ENCODE results near the gene SULT1A1. TPM values are rescaled to one million over a fixed set of nuclear protein-coding genes. Genes with fewer than 3 reads are reported as not detected.

Gene SULT1A1
- total and polyA plus RNA-seq, 2 of the 4 experiments (the other 2 are of a cell fraction), result 1.2 to 1.6 TPM

- no peak overlapping the region for H2AK9ac ChIP-seq (replicated peaks; ENCODE audit: low read depth, low read length, poor library complexity)
- H3K23ac ChIP-seq (ENCODE audit: low read depth, low read length), result no peak overlapping the region
- H3K4ac ChIP-seq (ENCODE audit: low read depth, low read length), result no peak overlapping the region
- dilution Hi-C loops (cut with HindIII; ENCODE audit: low sequenced_read_pairs, unreplicated experiment) (no loop called here), in situ Hi-C loops (cut with MboI; ENCODE audit: low sequenced_read_pairs) (loop anchor here (10.0 kb wide), 1 partner anchor 309 kb away; the partner anchor contains the start of gene SBK1), intact Hi-C loops (cut with micrococcal nuclease) (no loop called here)
- H3K14ac ChIP-seq (replicated peaks; ENCODE audit: low read depth, low read length), result no peak overlapping the region
- H2BK15ac ChIP-seq (ENCODE audit: low read depth, low read length), result no peak overlapping the region
- no peak overlapping the region for H3K27ac ChIP-seq (ENCODE audit: insufficient read depth, low read length)
- H2BK20ac ChIP-seq (ENCODE audit: low read depth, low read length), result no peak overlapping the region
- H3K4me1 ChIP-seq (ENCODE audit: control insufficient read depth, insufficient read depth, low read length), result no peaks in the 10 kb centered on the region
- H3K18ac ChIP-seq (ENCODE audit: low read depth, low read length), result no peak overlapping the region
- H3K9me3 ChIP-seq (ENCODE audit: control insufficient read depth, insufficient read depth, low read length), result no peaks in the 10 kb centered on the region
- H2AFZ ChIP-seq (replicated peaks; ENCODE audit: low read length, poor library complexity), result peak overlapping the region; percentile 10
- DNase-seq (no peak), ATAC-seq (ENCODE audit: low read depth) (no peak)
- H3K4me3 ChIP-seq (ENCODE audit: insufficient read depth, low read depth, low read length), result no peak overlapping the region
- no peaks in the 10 kb centered on the region for H3K36me3 ChIP-seq (ENCODE audit: control insufficient read depth, insufficient read depth, low read length)
- H2BK120ac ChIP-seq (ENCODE audit: low read depth, low read length), result no peak overlapping the region
- H3K79me1 ChIP-seq (ENCODE audit: low read depth in 1 of 2, low read length in 2 of 2), result no peaks in the 10 kb centered on the region
- H3K56ac ChIP-seq (ENCODE audit: extremely low read depth, insufficient read depth, low read length), result no peak overlapping the region
- ChIA-PET CTCF (no interaction called here), POLR2A (ENCODE audit: unreplicated experiment) (no interaction called here)
- TF ChIP-seq CHD1 (IDR thresholded peaks at IDR 0.05; ENCODE audit: low read depth, low read length), result no peak
- no peak for TF ChIP-seq MXI1 (IDR thresholded peaks at IDR 0.05; ENCODE audit: borderline replicate concordance, low read depth, low read length)
- TF ChIP-seq ELK1 (IDR thresholded peaks at IDR 0.05; ENCODE audit: borderline replicate concordance, low read depth, low read length), result no peak
- TF ChIP-seq RCOR1 (IDR thresholded peaks at IDR 0.05; ENCODE audit: insufficient replicate concordance, low read length), result no peak
- no peak for TF ChIP-seq MAZ (IDR thresholded peaks at IDR 0.05; ENCODE audit: borderline replicate concordance, low read depth, low read length)
- TF ChIP-seq, protein P1, sequence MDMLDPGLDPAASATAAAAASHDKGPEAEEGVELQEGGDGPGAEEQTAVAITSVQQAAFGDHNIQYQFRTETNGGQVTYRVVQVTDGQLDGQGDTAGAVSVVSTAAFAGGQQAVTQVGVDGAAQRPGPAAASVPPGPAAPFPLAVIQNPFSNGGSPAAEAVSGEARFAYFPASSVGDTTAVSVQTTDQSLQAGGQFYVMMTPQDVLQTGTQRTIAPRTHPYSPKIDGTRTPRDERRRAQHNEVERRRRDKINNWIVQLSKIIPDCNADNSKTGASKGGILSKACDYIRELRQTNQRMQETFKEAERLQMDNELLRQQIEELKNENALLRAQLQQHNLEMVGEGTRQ (IDR thresholded peaks at IDR 0.05; ENCODE audit: low read depth, low read length), result no peak
- no peak for TF ChIP-seq CEBPB (IDR thresholded peaks at IDR 0.05; ENCODE audit: low read depth, low read length)
- no peak overlapping the region for H2BK5ac ChIP-seq (ENCODE audit: low read depth, low read length, poor library complexity, severe bottlenecking)
- H2AK5ac ChIP-seq (ENCODE audit: low read depth, low read length), result no peak overlapping the region
- peaks cover 34% of the 10 kb centered on the region for H3K27me3 ChIP-seq (ENCODE audit: control insufficient read depth, insufficient read depth, low read length)
- H4K91ac ChIP-seq (ENCODE audit: insufficient read depth, low read depth, low read length), result no peak overlapping the region
- H4K20me1 ChIP-seq (ENCODE audit: insufficient read depth, low read length), result no peaks in the 10 kb centered on the region
- H3K9me1 ChIP-seq (ENCODE audit: insufficient read depth, low read length), result no peaks in the 10 kb centered on the region
- no TSS peak for BruUV-seq (replicated peaks)
- no peak overlapping the region for H4K8ac ChIP-seq (ENCODE audit: low read depth in 2 of 2, low read length in 2 of 2)
- no peak overlapping the region for H3K9ac ChIP-seq (ENCODE audit: low read depth, low read length)
- no peak overlapping the region for H3K4me2 ChIP-seq (ENCODE audit: low read depth, low read length)
- no peak overlapping the region for H4K5ac ChIP-seq (ENCODE audit: low read depth, low read length)
- 80% methylated on average over 4 of the region's 11 CpGs; no CpG with 5 or more reads in 1 of the 2 experiments for WGBS, 2 experiments (ENCODE audit: extremely low coverage in 2 of 2, insufficient read length in 1 of 2)
These were observed 6.3 kb downstream of the SULT1A1 start for GRCh38 chr16:28603381-28604185.

Measured in IMR-90 (cell line).